ENCODE results near the gene DENND5B.

DENND5B gene

DNA sequence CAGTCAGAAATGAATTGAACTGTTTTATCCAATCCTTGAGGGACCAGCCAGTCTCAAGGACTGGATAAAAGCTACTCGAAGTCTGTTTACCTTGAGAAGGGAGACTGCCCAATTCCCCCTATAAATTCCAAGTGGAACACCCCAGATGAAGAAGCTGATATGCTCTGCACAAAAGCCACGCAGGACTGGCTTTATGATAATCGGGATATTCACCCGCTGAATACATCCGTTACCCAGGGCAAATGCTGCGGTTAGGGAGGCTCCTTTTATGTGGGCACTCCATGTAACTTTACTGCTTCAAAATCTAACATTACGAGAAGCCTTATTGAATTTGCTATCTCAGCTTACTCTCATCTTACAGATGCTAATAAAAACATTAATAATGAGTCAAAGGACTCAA lies 119.1 kb downstream of the DENND5B start:
- DNase-seq (ENCODE audit: low read depth), result no peak

GRCh38 chr12:31471051-31471450 lies 119.9 kb downstream of the DENND5B start:
- DNase-seq (ENCODE audit: low read depth), result no peak

- no peak for DNase-seq (ENCODE audit: low read depth)
Observed at GRCh38 chr12:31470459-31470858, 120.5 kb downstream of the DENND5B start.

- DNase-seq (ENCODE audit: low read depth), result no peak
Observed at GRCh38 chr12:31466768-31467167, 124.2 kb downstream of the DENND5B start.

- DNase-seq (ENCODE audit: low read depth), result no peak
Observed at GRCh38 chr12:31465002-31465401, 125.9 kb downstream of the DENND5B start.

DNA sequence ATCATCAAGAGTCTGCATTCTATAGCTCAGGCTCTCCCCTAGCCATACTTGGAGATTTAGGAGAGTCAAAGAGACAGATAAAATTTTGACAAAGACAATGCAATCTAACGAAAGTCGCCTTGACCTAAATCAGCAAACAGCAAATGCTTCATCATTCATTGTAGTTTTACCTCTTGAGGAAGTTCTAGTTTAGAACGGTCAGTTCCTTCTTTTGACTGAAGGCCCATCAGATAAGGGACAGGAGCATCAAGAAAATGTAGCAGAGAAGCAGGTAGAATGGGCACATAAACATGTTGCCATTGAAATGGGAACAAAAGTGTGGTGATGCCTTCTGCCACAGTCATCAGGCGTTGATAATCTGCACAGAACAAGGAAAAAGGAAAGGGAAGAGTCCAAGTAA lies 130.9 kb downstream of the DENND5B start:
- no peak for DNase-seq (ENCODE audit: low read depth)

GRCh38 chr12:31456562-31456961 lies 134.4 kb downstream of the DENND5B start:
- no peak for DNase-seq (ENCODE audit: low read depth)

GRCh38 chr12:31444736-31445135 lies 146.2 kb downstream of the DENND5B start:
- no peak for DNase-seq (ENCODE audit: low read depth)

DNA sequence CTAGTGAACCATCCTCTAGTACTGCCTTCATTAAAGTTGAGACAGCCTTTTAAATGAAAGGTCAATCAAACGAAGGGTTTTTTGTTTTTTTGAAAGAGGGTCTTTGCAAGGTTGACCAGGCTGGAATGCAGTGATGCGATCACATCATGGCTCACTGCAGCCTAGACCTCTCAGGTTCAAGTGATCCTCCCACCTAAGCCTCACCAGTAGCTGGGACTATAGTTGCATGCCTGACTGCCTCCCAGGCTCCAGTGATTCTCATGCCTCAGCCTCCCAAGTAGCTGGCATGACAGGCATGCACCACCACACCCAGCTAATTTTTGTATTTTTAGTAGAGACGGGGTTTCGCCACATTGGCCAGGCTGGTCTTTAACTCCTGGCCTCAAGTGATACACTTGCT lies 150.3 kb downstream of the DENND5B start:
- no peak for DNase-seq (ENCODE audit: low read depth)

DNA sequence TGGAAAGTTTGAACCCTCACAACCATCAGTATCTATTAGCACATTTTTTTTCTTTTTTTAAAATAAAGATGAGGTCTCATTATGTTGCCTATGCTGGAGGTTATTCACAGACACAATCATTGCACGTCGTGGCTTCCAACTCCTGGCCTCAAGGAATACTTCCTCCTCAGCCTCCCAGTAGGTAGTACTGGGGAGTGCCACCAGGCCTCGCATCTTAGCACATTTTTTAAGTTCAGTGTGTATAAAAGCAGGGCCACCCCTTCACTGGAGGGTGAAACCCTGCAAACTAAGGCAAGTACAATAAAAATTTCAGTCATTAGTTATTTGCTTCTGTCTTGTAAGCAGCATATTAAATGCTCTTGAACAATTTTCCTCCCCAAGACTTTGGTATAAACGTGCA lies 150.8 kb downstream of the DENND5B start:
- DNase-seq (ENCODE audit: low read depth), result no peak

DNA sequence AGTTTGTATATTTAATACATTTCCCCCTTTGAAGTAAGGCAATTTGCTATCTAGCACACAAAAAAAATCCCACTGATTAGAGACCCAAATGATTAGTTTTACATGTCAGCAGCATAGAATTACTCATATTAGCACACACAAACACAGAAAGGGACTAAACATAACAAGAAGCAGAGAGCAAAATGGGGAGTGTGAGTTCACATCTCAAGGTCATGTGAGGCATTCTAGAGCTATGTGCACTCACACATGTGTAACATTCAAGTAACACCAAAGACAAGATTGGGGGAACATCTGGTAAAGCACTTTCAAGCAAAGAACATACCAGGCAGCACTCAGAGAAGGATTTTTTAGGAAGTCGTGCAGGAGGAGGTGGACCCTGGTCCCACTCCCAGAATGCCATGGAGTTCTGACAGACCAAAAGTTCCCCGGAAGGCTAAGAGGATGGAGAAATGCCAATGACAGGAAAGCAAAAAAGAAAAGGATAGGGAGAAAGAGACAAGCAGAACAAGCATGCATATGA lies 159.2 kb downstream of the DENND5B start:
- no peak for DNase-seq (ENCODE audit: low read depth)

DNA sequence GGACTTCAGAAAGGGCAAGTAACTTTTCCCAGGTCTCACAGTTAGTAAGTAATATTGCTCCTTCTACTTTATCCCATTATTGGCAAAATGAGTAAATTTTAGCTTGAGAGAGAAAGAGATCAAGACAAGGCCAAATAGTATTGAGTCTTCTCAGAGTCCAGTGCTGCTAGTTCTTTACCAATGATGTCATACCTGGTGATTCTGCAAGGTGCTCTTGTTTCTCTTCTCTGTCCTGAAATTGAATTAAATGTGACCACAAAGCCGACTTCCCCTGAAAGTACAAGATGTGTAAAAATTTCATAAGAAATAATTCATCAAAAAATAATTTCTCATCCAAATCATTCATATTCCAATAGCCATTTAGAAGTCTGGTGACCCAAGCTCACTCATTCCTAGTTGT lies 167.5 kb downstream of the DENND5B start:
- no peak for DNase-seq (ENCODE audit: low read depth)

DNA sequence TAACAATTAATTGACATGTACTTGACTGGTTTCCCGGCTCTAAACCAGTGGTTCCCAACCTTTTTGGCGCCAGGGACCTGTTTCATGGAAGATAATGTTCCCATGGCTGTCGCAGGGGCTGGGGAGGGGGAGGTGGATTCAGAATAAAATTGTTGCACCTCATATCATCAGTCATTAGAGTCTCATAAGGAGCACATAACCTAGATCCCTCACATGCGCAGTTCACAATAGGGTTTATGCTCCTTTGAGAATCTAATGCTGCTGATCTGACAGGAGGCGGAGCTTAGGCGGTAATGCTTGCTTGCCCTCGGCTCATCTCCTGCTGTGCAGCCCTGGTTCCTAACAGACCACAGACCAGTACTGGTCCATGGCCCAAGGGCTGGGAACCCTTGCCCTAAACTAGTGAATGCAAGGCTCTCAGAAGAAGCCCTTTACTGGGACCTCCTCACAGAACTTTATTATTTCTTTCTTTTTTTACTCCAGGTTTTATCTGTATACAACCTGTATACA lies 178.6 kb downstream of the DENND5B start:
- DNase-seq (ENCODE audit: low read depth), result no peak

- no peak for DNase-seq (ENCODE audit: low read depth)
Observed at GRCh38 chr12:31408763-31409162, 182.2 kb downstream of the DENND5B start.

- no peak for DNase-seq (ENCODE audit: low read depth)
Observed at GRCh38 chr12:31407562-31407961, 183.4 kb downstream of the DENND5B start.

DNA sequence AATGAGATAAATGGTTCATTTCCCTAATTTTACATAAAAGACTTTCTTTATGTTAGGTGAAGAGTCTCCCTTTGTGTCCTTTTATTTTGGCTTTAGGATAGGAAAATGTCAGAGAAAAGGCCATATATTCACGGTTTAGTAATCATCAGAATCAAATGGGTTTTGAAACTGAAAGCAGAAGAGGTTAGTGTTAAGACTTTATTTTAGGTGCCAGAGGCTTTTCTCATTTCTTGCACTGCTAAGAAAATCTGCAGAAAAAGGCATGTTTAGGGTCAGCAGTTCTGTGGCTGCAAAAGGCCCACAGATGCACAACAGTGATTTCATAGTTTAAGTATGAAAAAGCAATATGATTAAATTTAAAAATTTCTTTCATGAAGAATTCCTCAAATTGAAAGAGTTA lies 184.6 kb downstream of the DENND5B start:
- no peak for DNase-seq (ENCODE audit: low read depth)

DNA sequence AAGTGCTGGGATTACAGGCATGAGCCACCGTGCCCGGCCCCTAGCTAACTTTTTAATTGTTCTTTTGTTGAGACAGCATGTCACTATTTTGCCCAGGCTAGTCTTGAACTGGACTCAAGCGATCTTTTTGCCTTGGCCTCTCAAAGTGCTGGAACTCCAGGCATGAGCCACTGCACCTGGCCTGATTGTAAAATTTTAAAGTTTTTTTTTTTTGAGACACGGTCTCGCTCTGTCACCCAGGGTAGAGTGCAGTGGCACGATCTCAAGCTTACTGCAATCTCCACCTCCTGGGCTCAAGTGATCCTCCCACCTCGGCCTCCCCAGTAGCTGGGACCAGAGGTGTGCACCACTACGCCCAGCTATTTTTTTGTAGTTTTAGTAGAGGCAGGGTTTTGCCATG lies 185.9 kb downstream of the DENND5B start:
- DNase-seq (ENCODE audit: low read depth), result no peak

- peak; percentile 5 for DNase-seq (ENCODE audit: low read depth)
Observed at GRCh38 chr12:31403099-31403607, 187.8 kb downstream of the DENND5B start.

GRCh38 chr12:31393004-31393550 lies 197.9 kb downstream of the DENND5B start:
- no peak for DNase-seq (ENCODE audit: low read depth)

GRCh38 chr12:31390991-31391390 lies 199.9 kb downstream of the DENND5B start:
- DNase-seq (ENCODE audit: low read depth), result no peak

DNA sequence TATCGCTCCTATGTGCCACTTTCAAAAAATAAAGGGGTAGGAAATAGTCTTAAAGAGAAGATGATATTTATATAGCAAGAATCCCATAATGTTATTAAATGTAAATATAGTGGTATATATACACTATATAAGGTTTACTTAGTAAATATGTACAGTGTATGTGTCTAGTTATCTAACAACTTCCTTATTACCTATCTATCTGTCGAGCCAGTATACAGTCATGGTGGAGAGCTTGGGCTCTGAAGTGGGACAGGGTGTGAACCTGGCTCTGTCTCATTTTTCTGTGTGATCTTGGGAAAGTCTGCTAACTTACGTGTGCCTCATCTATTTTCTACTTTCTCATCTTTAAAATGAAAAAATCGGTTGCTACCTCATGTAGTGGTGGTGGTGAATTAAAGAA lies 202.2 kb downstream of the DENND5B start:
- no peak for DNase-seq (ENCODE audit: low read depth)

- no peak for DNase-seq (ENCODE audit: low read depth)
Observed at GRCh38 chr12:31387466-31387865, 203.5 kb downstream of the DENND5B start.

- DNase-seq (ENCODE audit: low read depth), result no peak
Observed at GRCh38 chr12:31387011-31387410, 203.9 kb downstream of the DENND5B start.

DNA sequence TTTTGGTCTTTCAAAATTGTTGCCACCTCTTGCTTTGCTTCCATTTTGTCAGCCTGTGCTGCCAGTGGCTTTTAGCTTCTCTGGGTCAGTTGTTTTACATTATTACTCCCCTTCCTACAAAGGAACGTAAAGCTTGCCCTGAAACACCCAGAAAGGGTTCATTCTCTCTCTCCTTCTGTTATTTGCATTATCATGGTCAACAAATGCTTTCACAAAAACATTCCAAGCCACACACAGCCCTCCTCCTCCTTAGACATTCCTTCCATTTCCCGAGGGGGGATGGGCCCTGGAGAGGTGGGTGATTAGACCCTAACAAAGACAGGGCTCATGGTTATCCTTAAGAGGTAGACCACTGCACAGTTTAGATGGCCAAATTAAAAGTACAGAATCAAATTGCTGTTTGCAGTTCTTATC lies 204.6 kb downstream of the DENND5B start:
- DNase-seq (ENCODE audit: low read depth), result no peak
